NCI-H2227 (cell line): ENCODE data around the gene HCST.
"Not testable (repeated sequence)": the region's sequence is repeated elsewhere in the genome, so short reads cannot be mapped to it uniquely, and the experiment has no call there.

Source experiments
- DNase-seq: peaks from one replicate; lab custom pipeline; 2025; ENCODE audit not compliant: unreplicated experiment; lab: John Stamatoyannopoulos, UW

The HCST gene

DNA sequence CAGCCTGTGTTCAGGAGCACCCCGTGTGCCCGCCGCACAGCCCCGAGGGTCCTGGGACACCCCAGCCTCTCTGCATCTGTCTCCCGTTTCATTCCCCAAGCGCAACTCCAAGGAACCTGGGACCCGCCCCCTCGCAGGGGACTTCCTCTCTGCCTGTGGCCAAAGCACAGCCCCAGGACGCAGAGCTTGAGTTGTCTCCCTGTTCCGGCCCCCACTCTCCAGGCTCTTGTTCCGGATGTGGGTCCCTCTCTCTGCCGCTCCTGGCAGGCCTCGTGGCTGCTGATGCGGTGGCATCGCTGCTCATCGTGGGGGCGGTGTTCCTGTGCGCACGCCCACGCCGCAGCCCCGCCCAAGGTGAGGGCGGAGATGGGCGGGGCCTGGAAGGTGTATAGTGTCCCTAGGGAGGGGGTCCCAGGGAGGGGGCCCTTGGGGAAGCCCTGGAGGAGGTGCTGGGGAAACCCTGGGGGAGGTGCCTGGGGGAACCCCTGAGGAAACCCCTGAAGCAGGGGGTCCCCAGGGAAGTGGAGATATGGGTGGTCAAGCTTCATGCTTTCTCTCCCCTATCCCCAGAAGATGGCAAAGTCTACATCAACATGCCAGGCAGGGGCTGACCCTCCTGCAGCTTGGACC, 1.3 kb downstream of the HCST start:
- DNase-seq = peak; percentile 95

DNA sequence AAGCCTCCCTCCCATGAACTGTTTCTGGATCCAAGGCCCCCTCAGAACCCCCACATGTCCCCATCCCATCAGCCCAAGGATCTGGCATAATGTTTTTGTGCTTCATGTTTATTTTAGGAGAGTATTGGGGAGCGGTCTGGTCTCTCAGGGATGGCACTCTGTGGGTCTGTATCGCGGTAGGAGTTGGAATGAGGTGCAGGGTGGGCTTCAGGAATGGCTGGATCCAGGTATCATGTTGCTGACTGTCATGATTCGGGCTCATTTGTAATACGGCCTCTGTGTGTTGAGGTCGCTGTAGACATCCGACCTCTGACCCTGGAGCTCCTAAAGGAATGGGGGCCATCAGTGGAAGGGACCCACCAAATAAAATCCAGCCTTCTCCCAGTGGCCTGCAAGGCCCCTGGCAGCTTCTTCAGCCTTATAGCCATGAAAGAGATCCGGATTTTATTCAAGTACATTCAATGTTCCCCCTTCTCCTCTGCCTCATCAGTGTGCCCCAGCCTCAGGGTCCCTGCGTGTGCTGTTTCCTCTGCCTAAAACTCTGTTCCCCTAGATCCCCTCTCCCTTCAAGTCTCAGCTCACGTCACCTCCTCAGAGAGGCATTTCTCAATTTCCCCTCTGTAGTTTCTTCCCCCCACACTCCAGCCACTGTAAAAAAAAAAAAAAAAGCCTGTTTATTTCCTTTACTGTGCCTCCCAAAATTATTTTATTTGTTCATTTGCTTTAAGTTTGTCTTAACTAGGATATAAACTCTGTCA, 2.2 kb downstream of the HCST start:
- no peak for DNase-seq

DNA sequence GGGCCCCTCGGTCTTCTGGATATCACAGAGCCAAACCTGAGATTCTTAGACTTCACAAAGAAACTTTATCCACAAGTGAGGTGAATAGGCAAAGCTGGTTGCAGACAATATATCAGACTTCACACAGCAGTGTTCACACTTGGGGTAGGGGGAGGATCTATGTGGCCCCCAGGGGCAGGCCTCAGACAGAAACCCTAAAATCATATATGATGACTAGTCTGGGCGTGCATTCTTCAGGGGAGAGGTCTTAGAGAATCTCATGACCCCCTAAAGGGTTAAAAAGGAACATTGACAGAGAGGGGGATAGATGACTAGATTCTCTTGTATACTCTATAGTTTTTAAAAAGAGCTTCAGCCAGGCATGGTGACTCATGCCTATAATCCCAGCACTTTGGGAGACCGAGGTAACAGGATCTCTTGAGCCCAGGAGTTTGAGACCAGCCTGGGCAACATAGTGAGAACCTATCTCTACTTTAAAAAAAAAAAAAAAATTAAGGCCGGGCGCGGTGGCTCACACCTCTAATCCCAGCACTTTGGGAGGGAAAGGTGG, 2.9 kb downstream of the HCST start:
- DNase-seq = no peak

DNA sequence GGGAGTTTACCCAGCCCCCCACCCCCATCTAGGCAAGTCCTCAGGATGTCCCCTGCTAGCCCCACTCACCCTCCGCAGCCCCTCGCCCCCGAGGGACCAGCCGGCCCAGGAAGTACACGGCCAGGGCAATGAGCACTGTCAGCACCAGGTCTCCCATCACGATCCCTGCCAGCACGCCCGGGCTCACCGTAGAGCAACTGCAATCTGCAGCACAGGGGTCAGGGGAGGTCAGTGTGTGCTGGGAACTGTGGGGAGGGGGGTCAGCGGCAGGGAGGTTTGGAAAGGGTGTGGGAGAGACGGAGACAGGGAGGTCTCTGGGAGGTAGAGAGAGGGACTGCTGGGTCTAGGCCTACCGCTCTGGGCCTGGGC, 5.0 kb downstream of the HCST start:
- DNase-seq = no peak

DNA sequence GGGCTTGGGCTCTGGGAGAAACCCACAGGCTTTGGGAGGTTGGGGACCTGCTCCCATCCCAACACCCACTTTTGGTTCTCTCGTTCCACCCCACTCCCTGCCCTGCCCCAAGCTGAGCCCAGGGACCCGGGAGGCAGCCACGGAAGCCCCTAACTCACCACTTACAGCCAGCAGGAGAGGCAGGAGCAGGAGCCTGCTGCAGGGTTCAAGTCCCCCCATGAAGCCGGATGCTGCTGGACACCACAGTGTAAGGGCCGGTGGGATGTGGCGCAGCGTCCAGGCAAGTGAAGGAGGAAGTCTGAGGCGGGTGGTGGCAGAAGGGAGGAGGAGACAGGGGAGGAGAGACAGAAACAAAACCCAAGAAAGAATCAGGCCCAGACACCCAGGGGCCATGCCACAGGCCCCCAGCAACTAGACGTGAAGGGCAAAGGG, 5.7 kb downstream of the HCST start, which contains the start of gene TYROBP:
Gene TYROBP, minus strand, starts transcription at position 286 of the 432 bp plus-strand sequence. Its CDS starts 67 bp downstream, at position 219.
- DNase-seq = no peak

DNA sequence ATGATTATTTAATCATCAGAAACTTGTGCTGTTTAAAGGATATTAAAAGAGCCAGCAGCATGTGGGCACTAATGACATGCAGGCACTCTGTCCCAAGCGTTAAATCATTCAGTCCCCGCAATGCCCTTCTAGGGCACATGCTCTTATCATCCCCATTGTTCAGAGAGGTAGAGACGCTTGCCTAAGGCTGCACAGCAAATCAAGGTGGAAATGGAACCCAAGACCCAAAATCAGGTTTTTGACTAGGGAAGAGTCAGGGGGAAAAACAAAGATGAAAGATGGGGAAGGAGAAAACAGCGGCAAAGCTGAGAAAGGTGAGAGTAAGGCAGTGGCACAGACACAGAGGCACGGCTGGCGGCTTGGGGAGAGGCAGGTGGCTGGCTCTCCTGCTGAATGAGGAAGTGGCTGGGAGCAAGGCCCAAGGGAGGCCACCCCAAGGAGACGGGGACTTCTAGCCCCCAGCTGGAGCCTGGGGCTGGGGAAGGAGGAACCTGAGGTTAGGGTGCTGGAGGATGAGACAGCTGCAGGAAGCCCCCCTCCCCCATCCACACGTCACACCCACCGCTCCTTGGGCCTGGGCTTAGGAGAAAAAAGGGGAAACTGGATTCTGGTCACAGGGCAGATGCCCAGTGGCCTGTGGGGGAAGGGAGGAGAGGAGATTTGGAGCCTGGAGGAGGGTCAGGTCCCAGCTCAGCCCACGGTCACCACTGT, 6.8 kb downstream of the HCST start:
- no peak for DNase-seq

DNA sequence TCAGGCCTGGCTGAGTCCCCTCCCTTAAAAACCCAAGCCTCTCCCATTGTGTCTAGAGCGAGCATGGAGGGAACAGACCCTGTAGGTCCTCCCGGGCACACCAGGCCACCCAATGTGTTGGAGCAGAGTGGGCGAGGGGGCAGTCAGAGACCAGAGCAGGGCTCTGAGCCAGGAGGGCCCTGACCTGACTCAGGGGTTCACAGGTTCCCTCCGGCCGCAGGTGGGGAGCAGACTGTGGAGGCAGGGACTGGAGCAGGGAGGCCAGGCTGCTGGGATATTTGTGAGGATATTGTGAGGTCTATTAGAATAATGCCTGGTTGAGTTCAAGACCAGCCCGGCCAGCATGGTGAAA, 7.3 kb downstream of the HCST start:
- no peak for DNase-seq

DNA sequence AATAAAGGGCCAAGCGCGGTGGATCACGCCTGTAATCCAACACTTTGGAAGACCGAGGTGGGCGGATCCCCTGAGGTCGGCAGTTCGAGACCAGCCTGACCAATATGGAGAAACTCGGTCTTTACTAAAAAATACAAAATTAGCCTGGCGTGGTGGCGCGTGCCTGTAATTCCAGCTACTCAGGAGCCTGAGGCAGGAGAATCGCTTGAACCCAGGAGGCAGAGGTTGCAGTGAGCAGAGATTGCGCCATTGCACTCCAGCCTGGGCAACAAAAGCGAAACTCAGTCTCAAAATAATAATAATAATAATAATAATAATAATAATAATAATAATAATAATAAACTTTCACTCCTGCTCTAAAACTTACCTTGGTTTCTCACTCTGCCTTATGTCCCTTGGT, 8.0 kb downstream of the HCST start:
- DNase-seq = not testable (repeated sequence)

DNA sequence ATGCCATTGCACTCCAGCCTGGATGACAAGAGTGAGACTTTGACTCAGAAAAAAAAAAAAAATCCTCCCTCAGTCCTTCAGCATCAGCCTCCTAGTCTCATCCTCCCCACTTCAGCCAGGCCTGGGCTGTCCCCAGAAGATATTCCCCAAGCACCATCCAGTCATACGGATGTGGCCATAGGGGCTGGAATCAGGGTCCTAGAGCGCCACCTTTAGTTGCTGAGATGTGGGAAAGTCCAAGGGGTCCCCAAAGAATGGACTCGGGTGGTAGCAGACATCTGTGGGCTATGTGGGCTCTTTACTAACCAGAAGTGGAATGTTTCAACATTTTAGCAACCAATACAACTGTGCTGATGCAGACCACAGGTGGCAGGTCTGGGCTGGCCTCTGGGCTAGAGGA, 8.8 kb downstream of the HCST start:
- no peak for DNase-seq

DNA sequence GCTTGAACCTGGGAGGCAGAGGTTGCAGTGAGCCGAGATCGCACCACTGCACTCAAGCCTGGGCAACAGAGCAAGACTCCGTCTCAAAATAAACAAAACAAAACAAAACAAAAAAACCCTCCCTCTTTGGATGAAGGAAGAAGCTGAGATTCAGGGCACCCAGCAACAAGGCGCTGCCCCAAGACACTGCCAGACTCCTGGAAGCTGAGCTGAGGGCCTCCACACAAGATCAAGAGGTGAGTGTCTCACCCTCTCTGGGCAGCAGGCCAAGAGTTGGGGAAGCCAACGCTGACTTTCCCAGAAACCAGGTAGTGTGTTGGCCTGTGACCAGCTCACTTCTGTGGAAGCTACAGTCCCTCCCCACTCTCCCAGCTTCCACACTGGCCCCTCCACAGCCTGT, 9.5 kb downstream of the HCST start:
- DNase-seq = no peak

DNA sequence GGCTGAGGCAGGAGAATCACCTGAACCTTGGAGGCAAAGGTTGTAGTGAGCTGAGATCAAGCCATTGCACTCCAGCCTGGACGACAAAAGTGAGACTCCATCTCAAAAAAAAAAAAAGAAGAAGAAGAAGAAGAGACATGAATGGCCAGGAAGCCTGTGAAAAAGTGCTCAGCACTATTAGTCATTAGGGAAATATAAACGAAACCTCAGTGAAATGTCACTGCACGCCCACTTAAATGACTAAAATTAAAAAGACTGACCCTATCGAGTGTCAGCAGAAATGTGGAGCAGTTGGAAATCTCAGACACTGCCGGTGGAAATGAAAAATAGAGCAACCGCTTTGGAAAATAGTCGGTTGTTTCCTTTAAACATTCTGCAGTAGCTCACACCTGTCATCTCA, 11.3 kb downstream of the HCST start:
- DNase-seq = no peak

DNA sequence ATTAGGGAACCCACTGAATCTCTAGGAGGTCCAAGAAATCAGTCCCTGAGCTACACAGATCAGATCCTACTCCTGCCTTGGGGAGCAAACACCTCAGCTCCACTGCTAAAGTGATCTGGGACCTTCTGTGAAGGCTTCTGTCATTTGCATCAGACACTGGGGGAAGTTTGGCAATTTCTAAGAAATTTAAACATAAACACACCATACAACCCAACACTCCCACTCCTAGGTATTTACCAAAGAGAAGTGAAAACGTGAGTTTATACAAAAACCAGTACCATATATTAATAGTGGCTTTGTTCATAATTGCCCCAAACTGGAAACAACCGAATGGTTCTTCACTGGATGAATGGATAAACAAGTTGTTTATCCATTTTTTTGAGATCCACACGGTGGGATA, 13.1 kb downstream of the HCST start:
- no peak for DNase-seq

DNA sequence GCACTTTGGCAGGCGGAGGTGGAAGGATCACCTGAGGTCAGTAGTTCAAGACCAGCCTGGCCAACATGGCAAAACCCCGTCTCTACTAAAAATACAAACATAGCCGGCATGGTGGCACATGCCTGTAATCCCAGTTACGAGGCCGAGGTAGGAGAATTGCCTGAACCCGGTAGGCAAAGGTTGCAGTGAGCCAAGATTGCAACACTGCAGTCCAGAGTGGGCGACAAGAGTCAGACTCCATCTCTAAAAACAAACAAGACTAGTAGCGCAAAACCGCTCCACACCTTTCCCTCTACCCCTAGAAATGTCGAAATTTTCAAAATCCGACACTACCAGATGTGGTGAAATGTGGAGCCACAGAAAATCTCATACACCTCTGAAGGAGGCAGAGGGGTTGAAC, 17.0 kb downstream of the HCST start:
- DNase-seq = no peak

DNA sequence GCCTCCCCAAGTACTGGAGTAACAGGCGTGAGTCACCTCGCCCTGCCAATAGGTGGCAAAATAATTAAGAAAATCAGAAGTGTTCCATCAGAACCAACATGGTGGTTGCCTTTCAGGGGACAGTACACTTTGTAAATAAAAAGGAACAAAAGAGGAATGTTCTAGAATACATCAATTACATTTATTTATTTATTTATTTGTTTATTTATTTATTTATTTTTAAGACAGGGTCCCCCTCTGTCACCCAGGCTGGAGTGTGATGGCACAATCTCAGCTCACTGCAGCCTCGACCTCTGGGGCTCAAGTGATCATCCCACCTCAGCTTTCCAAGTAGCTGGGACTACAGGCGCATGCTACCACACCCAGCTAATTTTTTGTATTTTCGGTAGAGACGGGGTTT, 18.7 kb downstream of the HCST start:
- no peak for DNase-seq

DNA sequence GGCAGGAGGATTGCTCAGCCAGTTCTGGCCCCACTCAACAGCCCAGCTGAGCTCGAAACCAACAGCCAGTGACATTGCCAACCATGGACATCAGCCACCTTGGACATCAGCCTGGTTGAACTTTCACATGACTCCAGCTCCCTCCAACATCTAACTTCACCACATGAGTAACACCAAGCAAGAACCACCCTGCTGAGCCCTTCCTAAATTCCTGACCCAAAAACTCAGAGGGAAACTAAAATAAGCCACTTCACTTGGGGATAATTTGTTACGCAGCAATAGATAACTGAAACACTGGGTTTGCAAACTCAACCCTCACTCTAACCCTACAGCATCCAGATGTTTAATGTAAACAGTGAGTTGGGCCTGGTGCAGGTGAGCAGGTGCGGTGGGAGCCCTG, 23.2 kb downstream of the HCST start:
- no peak for DNase-seq

DNA sequence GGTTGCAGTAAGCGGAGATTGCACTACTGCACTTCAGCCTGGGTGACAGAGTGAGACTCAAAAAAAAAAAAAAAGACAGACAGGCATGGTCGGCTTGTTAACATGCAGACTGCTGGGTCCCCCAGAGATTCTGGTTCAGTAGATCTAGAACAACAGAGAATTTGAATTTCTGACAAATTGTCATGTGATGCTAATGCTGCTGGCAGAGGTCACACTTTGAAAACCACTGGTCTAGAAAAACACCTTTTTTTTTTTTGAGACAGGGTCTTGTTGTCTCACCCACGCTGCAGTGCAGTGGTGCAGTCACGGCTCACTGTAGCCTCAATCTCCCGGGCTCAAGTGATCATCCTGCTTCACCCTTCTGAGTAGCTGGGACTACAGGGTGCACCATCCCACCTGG, 26.2 kb downstream of the HCST start:
- DNase-seq = no peak

DNA sequence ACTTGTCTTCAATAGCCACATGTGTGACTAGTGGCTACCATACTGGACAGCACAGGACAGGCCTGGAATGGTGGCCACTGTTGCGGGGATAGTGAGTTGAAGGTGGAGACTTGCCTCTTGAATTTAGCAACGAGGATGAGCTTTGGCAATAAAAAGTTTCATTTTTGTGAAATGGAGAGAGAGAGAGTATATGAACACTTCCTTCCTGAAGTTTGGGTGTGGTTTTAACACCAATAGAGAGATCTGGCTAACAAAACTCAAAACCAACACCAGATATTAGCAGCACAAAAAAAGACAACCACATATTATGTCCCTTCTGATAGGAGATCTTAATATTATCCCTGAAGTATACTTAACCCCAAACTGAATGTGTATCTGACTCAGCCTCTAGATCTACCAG, 27.5 kb downstream of the HCST start:
- no peak for DNase-seq

DNA sequence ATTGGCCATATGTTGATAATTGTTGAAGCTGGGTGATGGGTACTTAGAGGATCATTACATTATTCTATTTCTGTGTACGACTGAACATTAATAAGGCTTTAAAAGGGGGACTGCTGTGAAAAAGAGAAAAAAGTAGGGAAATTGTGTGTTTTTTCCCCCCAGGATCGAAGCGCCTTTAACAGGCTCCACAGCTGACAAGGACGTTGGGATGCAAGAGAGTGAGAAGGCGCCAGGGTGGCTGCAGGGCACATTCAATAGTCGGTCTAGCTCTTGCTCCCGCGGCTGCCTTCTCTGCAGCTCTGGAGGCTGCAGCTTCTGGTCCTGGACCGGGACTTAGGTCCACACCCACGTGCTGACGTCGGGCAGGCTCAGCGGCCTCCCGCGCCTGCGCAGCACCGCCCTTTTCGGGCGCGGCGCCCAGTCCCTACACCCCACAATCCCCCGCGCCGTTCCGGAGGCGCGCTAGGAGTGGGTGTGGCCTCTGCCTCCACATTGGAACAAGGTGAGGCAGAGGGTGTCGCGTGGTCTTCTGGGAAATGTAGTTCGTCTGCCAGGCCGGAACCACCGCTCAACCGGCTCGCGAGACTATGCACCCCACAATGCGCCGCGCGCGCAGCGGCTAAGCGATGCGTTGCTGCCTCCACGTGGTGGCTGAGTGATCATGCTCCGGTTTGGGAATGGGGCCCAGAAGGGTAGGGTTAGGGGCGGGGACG, 29.0 kb downstream of the HCST start:
- peak; percentile 100 for DNase-seq

DNA sequence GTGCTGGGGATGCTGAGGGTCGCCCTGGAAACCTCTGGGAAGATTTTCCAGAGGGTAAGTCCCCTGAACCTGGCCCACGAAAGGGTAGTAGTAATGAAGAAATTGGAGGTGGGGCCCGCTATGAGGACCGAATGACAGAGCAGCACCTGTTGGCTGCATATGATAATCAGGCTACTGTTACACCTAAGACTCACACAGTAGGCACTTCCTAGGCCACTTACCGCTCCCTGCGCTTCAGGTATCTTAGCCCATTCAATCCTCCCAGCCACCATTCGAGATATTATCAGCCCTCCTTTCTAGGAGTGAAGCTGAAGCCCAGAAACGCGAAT, 29.5 kb downstream of the HCST start:
- no peak for DNase-seq

DNA sequence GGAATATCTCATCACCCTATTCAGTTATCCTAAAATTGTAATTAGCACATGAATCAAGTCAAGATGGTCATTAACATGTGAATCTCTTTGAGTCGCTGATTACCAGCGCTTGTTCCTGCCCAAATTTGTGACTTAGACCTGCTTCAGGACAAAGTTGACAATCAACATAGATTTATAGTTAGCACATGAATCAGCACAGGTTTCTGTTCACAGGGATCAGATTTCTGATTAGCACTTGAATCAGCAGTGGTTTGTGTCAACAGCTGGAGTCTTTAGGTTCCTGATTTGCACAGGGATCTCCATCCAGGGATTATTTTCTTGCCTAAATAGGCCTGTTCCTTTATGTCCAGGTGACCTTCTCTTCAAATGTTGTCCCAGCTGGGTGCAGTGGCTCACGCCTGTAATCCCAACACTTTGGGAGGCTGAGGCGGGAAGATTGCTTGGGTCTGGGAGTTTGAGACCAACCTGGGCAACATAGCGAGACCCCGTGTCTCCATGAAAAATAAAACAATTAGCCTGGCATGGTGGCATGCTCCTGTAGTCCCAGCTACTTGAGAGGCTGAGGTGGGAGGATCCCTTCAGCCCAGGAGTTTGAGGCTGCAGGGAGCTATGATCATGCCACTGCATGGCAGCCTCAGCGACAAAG, 30.1 kb downstream of the HCST start:
- no peak for DNase-seq
